GM18909 (cell line): ENCODE measurements around the gene TMEM176A.
"Not testable (repeated sequence)": the region's sequence is repeated elsewhere in the genome, so short reads cannot be mapped to it uniquely, and the experiment has no call there.

Source experiments
- ATAC-seq: cut with Tn5 transposase; IDR thresholded peaks from one replicate; pipeline ENCODE4 v1.9.1; 2021; ENCODE audit warnings: mild to moderate bottlenecking; ENCODE audit not compliant: unreplicated experiment, poor library complexity

The TMEM176A gene

GRCh38 chr7:150807616-150808438, 7.3 kb downstream of the TMEM176A start:
- not testable (repeated sequence) for ATAC-seq

- no peak for ATAC-seq
Measured at GRCh38 chr7:150814328-150815001, 13.9 kb downstream of the TMEM176A start.

GRCh38 chr7:150818971-150819370, 18.4 kb downstream of the TMEM176A start:
- no peak for ATAC-seq

GRCh38 chr7:150820148-150820547, 19.6 kb downstream of the TMEM176A start:
- no peak for ATAC-seq

GRCh38 chr7:150820578-150821198, 20.1 kb downstream of the TMEM176A start:
- no peak for ATAC-seq

GRCh38 chr7:150823043-150823442, 22.5 kb downstream of the TMEM176A start:
- ATAC-seq, result no peak

- ATAC-seq, result no peak
Measured at GRCh38 chr7:150823484-150824126, 23.0 kb downstream of the TMEM176A start.

DNA sequence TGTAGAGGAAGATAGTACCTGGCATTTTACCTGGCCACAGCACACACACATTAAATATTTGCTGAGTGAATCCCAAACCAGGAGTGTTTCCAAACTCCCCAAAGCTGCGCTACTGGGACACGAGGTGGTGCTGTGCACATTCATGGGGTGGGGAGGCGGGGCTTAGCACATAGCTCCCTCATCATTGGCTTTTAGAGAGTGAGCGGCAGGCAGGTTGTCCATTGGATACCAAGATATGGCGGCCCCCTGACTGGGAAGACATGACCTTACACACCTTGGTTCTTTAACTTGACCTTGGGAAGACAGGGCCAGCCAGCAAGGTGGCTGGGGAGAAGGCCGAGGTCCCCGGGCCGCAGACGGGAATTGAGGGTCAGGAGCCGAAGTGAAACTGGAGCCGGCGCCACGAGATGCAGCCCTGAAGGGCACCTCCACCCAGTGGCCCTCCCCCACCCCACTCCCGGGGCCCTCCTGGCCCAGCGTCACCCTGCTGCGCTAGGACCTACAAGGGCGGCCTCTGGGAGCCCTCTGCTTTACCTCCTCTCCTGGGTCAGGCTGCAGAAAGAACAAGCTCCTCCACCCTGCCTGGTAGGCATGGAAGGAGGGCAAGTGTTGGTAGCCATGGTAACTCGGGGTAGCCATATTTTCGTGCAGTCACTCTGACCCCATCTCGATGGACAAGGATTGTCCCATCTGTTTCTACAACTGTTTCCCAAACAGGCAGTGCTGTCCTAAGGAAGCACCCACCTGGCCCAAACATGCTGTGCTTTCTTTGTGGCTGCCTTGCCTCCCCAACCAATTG, 24.0 kb downstream of the TMEM176A start:
- ATAC-seq, result no peak

DNA sequence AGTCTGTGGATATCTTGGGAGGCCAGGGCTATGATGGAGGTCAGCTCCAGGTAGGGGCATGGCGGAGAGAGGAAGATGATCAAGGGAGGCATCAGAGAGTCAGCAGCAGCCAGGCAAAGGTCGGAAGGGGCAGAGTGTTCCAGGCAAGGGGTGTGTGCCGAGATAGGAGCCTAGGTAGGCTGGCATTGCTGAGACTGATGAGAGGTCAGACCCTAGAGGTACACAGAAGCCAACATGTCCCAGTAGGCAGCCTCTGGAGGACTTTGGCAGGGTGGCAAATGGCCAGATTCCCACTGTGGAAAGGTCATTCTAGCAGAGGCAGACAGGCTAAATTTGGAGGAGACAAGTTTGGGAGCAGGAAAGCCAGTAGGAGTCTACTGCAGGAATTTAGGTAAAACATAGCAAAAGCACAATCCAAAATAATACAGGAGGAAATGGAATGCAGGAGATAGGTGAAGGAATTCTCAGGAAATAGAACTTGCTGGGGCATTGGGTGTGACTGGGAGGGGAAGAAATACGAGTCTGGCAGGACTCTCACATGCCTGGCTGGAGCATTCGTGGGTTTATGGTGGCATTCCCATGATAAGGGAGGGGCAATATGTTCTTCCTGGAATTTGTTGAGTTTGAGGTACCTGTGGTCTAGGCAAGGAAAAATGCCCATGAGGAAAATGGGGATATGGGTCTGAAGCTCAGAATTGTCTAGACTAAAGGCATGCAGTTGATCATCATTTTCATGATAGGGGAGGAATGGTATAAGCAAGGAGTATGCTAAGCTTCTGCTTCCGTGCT, 25.7 kb downstream of the TMEM176A start:
- no peak for ATAC-seq

- no peak for ATAC-seq
Measured at GRCh38 chr7:150828384-150828783, 27.8 kb downstream of the TMEM176A start.

- ATAC-seq, result no peak
Measured at GRCh38 chr7:150829426-150829825, 28.9 kb downstream of the TMEM176A start.

GRCh38 chr7:150830937-150831336, 30.4 kb downstream of the TMEM176A start:
- no peak for ATAC-seq

DNA sequence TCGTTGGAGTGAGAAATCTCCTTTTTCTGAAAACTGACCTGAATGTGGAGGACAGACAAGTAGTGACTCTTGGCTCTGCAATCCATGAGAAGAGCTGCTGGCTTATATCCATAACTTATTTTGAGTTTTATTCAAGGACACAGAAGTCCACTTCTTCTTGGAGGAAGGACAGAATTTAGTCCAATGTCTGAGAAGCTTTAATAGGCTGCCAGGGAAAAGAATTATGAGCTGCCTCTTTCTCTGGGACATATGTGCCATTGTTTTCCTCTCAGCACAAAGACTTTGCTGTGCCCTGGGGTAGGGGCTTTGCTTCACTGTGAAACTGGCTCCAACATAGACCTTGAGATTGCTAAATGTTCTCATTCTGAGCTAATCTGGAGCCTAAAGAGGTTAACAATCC, 31.3 kb downstream of the TMEM176A start:
- ATAC-seq, result no peak

DNA sequence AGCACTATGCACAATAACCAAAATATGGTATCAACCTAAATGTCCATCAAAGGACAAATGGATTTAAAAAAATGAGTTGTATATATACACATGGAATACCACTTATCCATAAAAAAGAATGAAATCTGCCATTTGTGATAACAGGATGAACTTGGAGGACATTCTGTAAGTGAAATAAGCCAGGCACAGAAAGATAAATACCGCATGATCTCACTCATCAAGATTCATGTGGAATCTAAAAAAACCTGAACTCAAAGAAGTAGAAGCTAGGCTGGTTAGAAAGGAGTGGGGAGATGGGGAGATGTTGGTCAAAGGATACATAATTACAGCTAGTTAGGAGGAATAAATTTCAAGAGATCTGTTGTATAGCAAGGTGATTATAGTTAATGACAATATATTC, 34.5 kb downstream of the TMEM176A start:
- no peak for ATAC-seq

GRCh38 chr7:150835702-150836280, 35.2 kb downstream of the TMEM176A start:
- ATAC-seq, result no peak

DNA sequence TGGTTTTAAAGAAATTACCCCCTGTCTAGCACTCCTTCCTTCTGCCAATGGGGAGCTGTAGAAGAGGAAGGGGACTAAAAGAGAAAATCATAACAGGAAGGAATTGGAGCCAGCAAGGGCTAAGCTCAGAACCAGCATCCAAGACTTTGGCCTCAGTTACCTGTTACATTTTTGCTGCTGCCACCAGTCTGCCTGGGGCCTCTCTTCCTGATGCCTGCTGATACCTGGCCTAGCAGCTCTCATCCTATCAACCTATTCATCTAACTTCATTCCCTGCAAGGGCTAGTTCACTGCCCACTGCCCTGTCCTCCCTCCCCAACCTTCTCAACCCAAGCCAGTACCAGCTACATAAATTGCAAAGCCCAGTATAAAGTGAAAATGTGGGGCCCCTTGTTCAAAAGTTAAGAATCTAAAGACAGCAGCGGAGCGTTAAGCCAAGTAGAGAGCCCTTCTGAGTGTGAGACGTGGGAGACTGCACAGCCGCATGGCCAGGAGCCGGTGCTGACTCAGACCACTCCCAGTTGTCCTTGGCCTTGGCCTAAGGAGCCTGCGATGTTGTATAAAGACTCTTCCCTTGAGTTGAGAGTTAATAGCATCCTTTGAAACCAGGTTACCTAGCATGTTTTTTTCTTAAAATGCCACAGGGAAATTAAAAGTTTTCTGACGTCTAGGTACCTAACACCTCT, 38.5 kb downstream of the TMEM176A start:
- ATAC-seq, result no peak

GRCh38 chr7:150842018-150842417, 41.4 kb downstream of the TMEM176A start:
- no peak for ATAC-seq

DNA sequence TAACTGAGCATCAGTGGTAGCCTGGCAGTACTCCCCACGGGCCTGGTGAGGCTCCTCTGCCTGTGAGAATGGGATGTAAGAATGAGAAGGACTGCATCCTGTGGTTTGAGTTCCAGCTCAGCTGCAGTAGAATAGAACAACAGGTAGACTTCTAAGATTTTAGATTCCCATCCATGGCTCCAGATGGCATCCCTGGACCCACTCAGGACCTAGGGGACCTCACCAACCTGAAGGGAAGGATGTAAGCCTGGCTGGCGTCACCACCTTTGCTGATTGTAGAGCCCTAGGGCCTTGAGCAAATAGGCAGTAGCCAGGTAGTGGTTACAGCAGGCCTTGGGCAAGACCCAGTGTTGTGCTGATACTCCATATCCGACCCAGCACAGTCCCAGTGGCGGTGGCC, 42.1 kb downstream of the TMEM176A start:
- ATAC-seq, result no peak
